T-helper 1 cell treated with Interleukin-12 subunit alpha and Interleukin-12 subunit beta and Interleukin-4 antibody, amounts not matched to agents 30 ng/mL and 1 ng/mL, for 36 hours (primary cell): ENCODE measurements around the gene DEFB128. TPM values are rescaled to one million over a fixed set of nuclear protein-coding genes. Genes with fewer than 3 reads are reported as not detected.
"Not testable (repeated sequence)": the region's sequence is repeated elsewhere in the genome, so short reads cannot be mapped to it uniquely, and the experiment has no call there.

Experiments used
- intact Hi-C: fragments of 100-400 bp; cut with micrococcal nuclease; formaldehyde crosslinking; loops from one replicate; pipeline ENCODE4 v1.15.1; 2024
- total RNA-seq: library from RNA; stranded (reverse); gene quantifications from 2 replicates; pipeline ENCODE4 v1.2.3, GENCODE V29; 2022

The DEFB128 gene
- not detected in 2 replicates for total RNA-seq

DNA sequence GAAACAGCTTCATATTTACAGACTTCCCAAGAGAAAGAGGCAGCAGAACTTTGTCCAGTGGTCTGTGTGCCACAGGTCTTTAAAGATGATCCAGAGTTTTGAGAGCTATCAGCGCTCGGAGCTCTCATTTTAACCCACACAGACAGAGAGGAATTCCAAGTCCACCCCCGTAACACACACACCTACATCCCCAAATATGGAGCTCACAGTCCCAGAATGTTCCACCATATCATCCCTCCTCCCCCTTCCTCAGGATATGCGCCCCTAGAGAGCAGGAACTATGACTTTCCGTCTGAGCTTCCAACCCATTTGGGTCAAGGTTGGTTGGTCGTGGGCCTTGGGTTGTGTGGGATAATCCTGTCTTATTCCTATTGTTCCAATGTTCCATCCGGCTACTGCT lies at the start of gene DEFB128:
DEFB128 (minus strand) TSS at position 101 of the 400 bp plus-strand sequence; CDS start at position 13, 88 bp downstream.
- intact Hi-C loops: no loop called here

DNA sequence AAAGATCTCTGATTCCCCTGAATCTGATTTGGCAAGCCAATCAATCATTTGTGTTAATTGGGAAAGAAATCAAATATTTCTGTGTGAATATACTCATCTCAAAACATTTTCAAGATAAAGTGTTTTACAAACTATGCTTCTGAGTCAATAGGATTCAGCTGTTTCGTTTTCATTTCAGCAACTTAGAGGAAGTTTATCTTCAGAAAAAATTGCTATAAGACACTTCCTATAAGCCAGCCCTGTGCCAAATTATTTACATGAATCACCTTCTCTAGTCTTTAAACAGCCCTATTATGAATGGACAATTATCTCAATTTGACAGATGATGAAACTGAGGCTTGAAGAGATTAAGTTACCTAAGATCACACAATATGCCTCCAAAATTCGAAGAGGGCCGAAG lies 48.4 kb upstream of the DEFB128 start:
- intact Hi-C loops: loop anchor here (1.0 to 2.0 kb wide), 5 partner anchors 21 to 87 kb away; partner anchors contain the start of genes C20orf96 and SOX12

DNA sequence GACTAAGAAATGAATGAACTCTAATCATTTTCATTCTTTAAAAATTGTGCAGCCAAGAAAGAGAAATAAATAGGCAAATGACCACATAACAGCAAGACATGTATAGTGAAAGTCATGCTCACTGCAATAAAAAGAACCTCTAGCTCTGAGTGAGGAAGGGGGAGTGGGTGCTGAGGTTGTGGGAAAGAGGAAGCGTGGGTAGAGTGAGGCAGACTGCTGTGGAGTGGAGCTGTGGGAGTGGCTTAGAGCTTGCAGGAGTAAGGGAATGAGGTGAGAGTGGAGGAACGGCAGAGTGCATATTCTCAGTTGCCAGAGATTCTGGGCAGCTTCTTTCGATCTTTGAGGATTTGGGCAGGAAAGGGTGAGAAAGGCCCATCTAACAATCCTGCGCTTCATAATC lies 48.0 kb upstream of the DEFB128 start:
- intact Hi-C loops: loop anchor here (2.0 kb wide), 1 partner anchor 21 kb away; no protein-coding TSS in a partner anchor

DNA sequence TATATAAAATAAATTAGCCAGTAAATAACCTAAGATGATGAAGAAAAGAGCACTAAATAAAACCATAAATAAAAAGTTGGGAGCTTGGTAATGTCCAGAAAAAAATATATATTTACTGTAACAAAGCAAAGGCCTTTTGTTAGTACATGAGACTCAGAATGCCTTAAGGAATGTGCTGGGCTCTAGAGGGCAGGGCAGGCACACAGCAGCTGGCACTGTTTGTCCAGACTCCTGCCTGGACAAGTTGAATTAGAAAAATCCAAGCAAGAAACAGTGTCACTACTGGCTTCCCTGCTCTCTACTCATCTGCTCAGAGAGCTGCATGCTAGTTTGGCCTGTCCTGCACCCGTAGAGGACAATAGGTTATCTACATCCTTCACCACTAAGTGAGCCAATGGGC lies 46.4 kb upstream of the DEFB128 start:
- intact Hi-C loops: loop anchor here (2.0 kb wide), 1 partner anchor 23 kb away; no protein-coding TSS in a partner anchor

DNA sequence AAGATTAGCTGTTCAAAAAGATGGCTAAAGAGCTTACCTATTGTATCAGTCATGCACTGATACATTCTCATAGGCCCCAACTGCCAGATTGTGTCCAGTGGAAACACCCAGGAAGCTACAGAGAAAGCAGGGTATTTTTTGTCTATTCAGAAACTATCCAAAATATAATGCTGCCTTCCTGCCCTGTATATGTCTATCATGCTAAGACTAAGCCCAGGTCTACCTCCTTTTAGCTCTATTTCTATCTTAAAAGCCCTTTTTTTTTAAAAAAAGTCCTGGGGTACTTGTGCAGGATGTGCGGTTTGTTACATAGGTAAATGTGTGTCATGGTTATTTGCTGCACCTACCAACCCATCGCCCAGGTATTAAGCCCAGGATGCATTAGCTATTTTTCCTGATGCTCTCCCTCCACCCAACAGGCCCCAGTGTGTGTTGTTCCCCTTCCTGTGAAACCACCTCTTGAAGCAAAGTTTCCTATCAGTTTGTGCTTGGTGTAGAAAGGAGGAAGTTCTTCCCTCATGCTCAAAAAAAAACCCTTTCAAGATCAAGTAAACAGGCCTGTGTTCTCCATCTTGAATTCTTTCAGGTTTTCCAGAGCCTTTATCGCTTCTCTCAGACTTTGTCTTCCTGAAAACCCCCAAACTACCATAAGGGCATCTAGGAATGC lies 38.1 kb upstream of the DEFB128 start:
- intact Hi-C loops: no loop called here

DNA sequence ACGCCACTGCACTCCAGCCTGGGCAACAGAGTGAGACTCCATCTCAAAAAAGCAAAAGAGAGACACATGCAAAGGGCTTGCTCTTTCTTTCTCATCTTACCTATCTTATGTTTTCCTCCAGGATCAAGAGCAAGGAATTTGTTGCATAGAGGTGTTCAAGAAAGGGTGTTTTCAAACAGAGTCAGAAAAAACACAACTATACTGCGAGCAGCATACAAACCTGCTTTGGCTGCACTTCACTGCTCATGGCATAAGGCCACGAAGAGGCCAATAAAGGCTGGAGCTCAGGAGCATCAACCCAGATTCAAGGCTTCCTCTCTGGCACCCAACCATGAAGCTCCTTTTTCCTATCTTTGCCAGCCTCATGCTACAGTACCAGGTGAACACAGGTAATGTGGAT lies 37.4 kb upstream of the DEFB128 start, which contains the start of gene DEFB129:
DEFB129 (plus strand) TSS at position 301 of the 400 bp plus-strand sequence; CDS start at position 332, 31 bp downstream.
- intact Hi-C loops: no loop called here

DNA sequence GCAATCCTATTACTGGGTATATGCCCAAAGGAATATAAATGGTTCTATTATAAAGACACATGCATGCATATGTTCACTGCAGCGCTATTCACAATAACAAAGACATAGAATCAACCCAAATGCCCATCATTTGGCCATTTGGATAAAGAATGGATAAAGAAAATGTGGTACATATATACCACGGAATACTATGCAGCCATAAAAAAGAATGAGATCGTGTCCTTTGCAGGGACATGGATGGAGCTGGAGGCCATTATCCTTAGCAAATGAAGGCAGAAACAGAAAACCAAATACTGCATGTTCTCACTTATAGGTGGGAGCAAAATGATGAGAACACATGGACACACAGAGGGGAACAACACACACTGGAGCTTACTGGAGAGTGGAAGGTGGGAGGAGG lies 36.4 kb upstream of the DEFB128 start:
- intact Hi-C loops: not testable (repeated sequence)

DNA sequence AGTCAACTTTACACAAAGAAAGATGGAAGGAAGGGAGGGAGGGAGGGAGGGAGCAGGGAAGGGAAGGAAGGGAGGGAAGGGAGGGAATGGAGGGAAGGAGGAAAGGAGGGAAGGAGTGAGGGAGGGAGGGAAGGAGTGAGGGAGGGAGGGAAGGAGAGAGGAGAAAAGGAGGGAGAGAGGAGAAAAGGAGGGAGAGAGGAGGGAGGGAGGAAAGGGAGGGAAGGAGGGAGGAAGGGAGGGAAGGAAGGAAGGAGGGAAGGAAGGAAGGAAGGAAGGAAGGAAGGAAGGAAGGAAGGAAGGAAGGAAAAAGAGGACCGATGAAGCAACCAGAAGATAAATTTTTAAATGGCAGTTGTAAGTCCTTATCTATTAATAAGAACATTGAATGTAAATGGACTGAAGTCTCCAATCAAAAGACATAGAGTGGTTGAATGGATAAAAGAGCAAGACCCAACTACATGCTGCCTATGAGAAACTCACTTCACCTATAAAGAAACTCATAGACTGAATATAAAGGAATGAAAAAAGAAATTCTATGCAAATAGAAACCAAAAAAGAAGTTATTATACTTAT lies 31.8 kb upstream of the DEFB128 start:
- intact Hi-C loops: no loop called here

DNA sequence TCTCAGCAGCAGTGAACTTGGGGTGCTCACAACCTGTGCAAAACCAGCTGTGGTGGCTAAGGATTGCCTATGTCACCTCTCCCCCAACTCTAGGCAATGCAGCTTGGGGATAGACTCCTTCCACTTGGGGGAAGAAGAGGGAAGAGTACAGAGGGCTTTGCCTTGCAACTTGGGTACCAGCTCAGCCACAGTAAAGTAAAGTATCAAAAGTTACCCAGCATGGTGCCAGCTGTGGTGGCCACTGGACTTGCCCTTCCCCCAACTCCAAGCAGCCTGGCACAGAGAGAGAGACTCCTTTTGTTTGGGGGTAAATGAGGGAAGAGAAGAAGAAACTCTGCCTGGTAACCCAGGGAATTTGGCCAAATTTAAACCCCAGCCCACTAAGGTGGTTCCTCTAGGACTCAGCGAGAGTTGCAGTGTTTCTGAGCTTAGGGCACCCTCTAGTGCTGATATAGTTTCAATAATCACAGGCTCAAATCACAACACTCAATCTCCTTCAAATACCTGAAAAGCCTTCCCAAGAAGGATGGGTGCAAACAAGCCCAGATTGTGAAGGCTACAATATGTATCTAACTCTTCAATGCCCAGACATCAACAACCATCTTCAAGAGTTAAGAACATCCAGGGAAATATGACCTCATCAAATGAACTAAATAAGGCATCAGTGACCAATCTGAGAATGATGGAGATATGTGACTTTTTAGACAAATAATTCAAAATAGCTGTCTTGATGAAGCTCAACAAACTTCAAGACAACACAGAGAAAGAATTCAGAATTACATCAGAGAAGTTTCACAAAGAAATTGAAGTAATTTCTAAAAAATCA lies 30.0 kb upstream of the DEFB128 start:
- intact Hi-C loops: no loop called here

DNA sequence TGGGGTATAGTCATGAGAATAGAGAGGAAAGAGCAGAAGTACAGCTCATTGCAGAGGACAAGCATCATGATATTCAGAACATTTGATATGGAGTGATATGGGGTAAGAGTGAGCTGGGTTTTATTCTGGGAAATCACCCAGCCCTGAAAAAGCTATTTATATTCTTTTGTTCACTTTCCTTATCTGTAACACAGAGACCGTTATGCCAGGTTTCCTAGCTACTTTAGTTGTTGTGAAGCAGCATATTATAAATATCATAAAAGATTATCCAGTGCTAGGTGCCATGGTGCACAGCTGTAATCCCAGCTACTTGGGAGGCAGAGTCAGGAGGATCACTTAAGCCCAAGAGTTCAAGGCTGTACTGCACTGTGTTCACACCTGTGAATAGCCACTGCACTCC lies 27.8 kb upstream of the DEFB128 start:
- intact Hi-C loops: no loop called here

DNA sequence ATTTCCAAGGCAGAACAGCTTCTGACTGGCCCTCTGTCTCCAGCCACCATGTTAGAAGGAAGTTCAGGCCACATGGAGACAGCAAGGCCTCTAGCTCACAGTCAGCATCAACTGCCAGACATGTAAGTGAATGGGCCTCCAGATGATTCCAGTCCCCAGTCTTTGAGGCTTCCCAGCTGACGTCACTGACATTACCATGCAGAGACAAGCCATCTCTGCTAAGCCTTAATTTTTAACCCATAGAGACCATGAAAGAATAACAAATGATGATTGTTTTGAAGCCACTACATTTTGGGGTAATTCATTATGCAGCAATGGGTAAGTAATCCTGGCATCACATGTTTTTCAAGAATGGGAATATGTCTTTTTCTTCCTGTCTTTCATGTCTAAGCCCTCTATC lies 26.3 kb upstream of the DEFB128 start:
- intact Hi-C loops: no loop called here

DNA sequence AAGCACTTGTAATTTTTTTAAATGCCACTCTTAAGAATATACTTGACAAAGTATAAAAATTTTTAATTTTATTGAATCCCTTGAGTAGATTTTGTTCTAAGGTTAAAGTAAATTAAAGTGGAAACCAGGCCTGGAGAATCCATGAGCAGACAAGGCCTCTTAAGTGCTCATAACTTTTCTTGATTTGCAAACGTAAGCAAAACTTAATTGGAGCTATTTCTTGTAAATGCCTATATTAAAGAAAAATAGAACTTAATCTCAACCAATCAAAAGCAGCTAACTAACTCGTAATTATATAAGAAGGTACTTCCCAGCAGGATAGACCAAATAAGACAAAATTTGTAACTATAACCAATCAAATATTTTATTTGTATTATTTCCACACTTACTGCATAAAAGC lies 24.9 kb upstream of the DEFB128 start:
- intact Hi-C loops: no loop called here

DNA sequence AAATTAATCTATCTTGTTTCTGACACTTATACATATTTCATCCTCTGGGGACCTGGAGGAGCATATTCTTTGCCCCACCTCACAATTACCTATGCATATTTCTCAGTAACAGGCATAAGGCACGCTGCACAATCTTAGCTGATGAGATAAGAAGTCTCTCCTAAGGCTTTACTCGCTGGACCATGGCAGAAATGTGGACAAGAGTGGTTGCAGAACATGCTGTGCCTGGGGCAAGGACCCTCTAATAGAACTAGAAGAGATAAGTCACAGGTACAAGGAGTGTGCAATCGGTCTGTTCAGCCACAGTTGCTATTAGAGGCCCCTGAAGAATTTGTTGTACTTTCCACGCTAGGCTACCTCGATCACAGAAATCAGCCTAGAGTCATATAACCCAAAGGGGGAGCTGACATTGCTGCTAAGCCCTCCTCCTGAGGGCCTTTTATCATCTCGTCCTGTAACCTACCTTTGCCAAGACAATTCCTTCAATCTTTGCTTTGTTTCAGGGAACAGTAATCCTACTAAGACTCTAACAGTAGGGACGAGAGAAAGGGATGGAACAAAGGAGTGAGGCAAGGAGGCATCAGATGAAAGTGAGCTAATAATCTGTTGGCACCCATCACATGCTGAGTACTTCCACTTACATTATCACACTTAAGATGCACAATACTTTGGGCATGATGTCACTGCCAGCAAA lies 21.4 kb upstream of the DEFB128 start:
- intact Hi-C loops: no loop called here

DNA sequence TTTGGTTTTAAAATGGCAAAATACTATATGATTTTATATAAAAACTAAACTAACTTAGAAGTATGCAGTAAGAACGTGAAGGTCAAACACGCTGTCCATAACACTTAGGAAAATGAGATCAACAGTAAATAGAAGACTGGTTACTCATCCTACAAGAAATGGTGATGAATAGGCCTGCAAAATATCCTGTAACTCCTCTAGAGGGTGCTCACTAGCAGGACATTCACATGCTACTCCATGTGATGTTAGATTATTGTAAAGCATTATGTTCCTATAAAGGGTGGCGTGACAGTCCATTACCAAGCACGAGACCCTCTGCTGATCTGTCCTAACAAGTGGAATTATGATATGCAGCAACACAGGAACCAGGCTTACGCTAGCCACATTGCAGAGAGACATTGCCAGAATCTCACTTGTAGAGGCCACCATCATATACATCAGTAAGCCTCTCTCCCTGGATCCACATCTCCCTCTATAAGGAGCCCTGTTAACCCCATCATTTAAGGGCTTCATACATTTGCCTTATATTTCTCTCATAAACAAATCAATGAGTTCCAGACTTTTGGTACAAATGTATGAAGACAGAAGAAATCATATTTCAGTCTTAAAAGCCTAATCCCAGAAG lies 19.5 kb upstream of the DEFB128 start:
- intact Hi-C loops: loop anchor here (1.0 kb wide), 2 partner anchors 58 to 121 kb away; no protein-coding TSS in a partner anchor

DNA sequence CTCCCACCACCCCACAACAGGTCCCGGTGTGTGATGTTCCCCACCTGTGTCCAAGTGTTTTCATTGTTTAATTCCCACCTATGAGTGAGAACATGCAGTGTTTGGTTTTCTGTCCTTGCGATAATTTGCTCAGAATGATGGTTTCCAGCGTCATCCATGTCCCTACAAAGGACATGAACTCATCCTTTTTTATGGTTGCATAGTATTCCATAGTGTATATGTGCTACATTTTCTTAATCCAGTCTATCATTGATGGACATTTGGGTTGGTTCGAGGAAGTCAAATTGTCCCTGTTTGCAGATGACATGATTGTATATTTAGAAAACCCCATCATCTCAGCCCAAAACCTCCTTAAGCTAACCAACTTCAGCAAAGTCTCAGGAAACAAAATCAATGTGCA lies 14.1 kb upstream of the DEFB128 start:
- intact Hi-C loops: not testable (repeated sequence)

DNA sequence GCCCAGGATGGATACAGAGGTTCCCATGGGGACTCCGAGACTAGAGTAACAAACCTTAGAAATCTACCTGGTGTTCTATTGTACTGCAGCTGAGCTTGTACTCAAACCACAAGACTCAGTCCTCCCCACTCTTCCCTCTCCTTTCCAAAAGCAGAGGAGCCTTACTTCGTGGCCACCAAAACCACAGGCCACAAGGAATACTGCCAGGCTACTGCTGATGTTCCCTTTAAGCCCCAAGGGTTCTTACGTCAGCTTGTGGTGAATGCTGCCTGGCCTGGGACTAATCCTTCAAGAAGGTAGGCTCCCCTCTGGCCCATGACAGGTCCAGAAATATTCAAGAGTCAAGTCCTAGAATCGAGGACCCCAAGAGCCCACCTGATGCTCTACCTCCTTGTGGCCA lies 10.5 kb upstream of the DEFB128 start:
- intact Hi-C loops: no loop called here

DNA sequence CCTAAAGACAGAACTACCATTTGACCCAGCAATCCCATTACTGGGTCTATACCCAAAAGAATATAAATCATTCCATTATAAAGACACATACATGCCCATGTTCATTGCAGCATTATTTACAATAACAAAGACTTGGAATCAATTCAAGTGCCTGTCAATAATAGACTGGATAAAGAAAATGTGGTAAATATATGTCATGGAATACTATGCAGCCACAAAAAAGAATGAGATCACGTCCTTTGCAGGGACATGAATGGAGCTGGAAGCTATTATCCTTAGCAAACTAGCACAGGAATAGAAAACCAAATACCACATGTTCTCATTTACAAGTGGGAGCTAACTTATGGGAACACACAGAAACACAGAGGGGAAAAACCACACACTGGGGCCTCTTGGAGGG lies 8.7 kb upstream of the DEFB128 start:
- intact Hi-C loops: no loop called here

DNA sequence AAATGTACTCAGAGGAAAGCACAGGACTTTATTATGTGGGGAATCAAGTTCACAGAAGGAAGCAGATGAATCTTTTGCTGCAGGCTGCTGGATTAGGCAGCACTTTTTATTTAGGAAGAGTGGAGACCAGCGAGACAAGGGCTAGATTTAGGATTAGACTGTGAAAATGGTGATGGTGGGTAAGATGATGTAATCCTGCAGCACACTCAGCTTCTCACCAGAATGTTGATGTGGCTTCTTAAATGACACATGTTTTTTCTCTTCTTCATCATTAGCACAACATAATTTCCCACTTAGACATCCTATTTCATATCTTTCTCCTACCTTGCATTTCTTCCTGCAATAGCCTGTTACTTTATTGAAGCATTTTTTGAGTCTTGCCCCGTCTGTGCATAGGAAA lies 1.8 kb downstream of the DEFB128 start:
- intact Hi-C loops: no loop called here

DNA sequence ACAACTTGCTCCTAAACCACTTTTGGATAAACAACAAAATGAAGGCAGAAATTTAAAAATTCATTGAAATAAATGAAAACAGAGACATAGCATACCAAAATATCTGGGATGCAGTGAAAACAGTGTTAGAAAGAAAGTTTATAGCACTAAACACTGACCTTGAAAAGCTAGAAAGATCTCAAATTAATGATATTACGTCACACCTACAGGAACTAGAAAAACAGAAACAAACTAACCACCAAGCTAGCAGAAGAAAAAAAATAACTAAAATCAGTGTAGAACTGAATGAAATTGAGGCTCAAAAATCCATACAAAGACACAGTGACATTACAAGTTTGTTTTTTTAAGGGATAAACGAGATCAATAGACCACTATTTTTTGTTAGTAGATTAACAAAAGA lies 5.2 kb downstream of the DEFB128 start:
- intact Hi-C loops: no loop called here

DNA sequence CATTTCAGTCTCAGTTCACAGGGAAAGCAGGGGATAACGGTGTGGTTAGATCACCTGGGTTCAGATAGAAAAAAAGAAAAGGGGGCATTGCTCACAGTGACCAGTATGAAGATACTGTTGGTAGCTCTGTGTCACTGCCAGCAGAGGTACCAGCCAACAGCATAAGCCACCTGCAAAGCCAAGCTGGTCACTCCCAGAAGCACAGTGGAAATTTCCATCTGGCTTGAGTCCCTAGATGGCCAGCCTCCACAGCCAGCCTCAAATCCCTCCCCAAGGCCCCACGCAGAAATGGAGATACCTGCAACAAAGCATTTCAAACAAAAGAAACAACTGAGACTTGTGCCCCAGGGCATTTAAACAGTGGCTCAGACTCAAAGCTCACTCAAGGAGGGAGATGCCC lies 20.6 kb downstream of the DEFB128 start:
- intact Hi-C loops: no loop called here

DNA sequence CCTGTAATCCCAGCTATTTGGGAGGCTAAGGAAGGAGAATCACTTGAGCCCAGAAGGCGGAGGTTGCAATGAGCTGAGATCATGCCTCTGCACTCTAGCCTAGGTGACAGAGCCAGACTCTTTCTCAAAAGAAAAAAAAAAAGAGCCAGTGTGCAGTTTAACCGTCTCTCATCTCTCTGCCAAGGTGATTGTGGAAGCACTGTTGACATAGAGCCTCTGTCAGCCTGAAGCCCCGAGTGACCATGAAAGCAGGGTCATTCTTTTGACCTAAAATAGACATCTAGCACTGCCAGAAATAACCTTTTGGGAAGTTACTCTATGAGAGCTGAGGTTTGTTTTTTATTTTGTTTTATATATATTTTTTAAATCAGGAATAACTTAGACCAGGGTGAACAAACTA lies 24.9 kb downstream of the DEFB128 start:
- intact Hi-C loops: no loop called here
